H1 (cell line): ENCODE data around the gene GDPD4. TPM values are rescaled to one million over a fixed set of nuclear protein-coding genes. Genes with fewer than 3 reads are reported as not detected.

Source experiments
- CBX8 ChIP-seq: fragments of 300-800, 300-1000 bp; sonication (generic); IDR thresholded peaks from 2 replicates; pipeline ENCODE4 v1.7.1; 2016; ENCODE audit warnings: low read depth, low read length, borderline replicate concordance
- FOSL1 ChIP-seq: IDR thresholded peaks from 2 replicates; pipeline ENCODE4 v1.6.1; 2011; ENCODE audit warnings: mild to moderate bottlenecking, low read depth, low read length, moderate library complexity; ENCODE audit not compliant: insufficient read depth
- POLR2A ChIP-seq, 2 experiments: IDR thresholded peaks; 1 replicate in 1 of 2; 2 replicates in 1 of 2; pipeline ENCODE4 v1.6.1; 2011; ENCODE audit warnings: low read depth in 2 of 2, low read length in 2 of 2, mild to moderate bottlenecking in 2 of 2; ENCODE audit errors: control extremely low read depth in 1 of 2
- RAD21 ChIP-seq, 2 experiments: IDR thresholded peaks in 1 of 2; conservative IDR thresholded peaks in 1 of 2; 2 replicates each; pipeline ENCODE4 v1.6.1; 2011; ENCODE audit warnings: low read depth in 2 of 2, low read length in 2 of 2, improper control_type of control experiment in 1 of 2, inconsistent platforms in 1 of 2, mild to moderate bottlenecking in 1 of 2, moderate library complexity in 1 of 2
- TAF1 ChIP-seq: IDR thresholded peaks from 2 replicates; pipeline ENCODE4 v1.6.1; 2011; ENCODE audit warnings: mild to moderate bottlenecking, low read depth, low read length
- polyA plus RNA-seq, 7 experiments: library from polyadenylated mRNA; depleted of rRNA in 3 of 7; stranded (reverse) in 5 of 7; unstranded in 2 of 7; fragments of >200 nt in 5 of 7; fragments of 200-250 nt in 2 of 7; gene quantifications; 1 replicate in 5 of 7; 2 replicates in 1 of 7; 4 replicates in 1 of 7; pipeline versions ENCODE4 v1.2.1 to v1.2.3, GENCODE V29; 2011 to 2013; ENCODE audit warnings: missing spikeins in 2 of 7, mixed read lengths in 2 of 7
- total RNA-seq: library from RNA; stranded (reverse); fragmentation: NEBNext Ultra II Directional; extraction: Animal tissue kit (Norgen Biotek cat#: 25700); gene quantifications from 2 replicates; pipeline ENCODE4 v1.2.1, GENCODE V29; 2021
- TF ChIP-seq, protein P1 (sequence below): fragments of 300-600 bp; sonication (generic); IDR thresholded peaks from 2 replicates; pipeline ENCODE4 v1.7.1; 2012; ENCODE audit warnings: low read length, moderate library complexity, mild to moderate bottlenecking, inconsistent platforms; ENCODE audit not compliant: insufficient replicate concordance

GDPD4 gene
- total and polyA plus RNA-seq, 2 of the 8 experiments (the other 6 are each of a cell fraction or from before 2014, with no cell fraction given): not detected

DNA sequence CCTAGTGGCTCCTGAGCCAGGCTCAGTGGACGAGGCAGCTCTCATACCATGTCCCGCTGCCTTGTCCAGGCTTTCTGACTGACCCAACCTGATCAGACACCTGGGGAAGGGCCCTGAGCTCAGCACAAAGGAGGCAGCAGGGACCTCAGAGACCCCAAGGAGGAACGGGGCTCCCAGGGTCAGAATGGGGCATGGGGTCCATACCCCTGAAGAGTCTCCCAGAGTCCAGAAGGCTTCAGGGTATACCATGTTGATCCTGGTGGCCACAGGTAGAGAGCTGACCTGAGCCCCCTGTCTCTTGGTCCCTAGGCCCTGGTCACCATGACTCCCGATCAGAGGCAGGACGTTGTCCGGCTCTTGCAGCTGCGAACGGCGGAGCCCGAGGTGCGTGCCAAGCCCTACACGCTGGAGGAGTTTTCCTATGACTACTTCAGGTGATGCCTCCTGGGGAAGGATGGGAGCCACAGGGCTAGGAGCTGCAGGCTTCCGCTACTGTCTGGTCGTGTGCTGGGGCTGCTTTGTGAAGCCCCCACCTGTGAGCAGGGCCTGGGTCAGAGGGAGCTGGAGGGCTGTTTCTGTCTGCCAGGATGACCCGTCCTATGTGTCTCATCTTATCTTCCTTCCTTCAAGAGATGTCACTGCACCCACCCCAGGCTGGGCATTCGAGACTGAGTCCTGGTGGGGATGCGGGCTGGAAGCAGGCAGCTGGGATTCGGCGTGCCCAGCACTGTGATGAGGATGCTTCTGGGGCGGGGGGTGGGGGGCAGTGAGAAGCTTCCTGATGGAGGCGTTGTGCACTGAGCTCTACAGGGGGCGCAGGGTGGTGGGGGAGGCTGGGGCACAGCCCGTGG lies 99.3 kb downstream of the GDPD4 start (continued):
- TF ChIP-seq, protein P1, sequence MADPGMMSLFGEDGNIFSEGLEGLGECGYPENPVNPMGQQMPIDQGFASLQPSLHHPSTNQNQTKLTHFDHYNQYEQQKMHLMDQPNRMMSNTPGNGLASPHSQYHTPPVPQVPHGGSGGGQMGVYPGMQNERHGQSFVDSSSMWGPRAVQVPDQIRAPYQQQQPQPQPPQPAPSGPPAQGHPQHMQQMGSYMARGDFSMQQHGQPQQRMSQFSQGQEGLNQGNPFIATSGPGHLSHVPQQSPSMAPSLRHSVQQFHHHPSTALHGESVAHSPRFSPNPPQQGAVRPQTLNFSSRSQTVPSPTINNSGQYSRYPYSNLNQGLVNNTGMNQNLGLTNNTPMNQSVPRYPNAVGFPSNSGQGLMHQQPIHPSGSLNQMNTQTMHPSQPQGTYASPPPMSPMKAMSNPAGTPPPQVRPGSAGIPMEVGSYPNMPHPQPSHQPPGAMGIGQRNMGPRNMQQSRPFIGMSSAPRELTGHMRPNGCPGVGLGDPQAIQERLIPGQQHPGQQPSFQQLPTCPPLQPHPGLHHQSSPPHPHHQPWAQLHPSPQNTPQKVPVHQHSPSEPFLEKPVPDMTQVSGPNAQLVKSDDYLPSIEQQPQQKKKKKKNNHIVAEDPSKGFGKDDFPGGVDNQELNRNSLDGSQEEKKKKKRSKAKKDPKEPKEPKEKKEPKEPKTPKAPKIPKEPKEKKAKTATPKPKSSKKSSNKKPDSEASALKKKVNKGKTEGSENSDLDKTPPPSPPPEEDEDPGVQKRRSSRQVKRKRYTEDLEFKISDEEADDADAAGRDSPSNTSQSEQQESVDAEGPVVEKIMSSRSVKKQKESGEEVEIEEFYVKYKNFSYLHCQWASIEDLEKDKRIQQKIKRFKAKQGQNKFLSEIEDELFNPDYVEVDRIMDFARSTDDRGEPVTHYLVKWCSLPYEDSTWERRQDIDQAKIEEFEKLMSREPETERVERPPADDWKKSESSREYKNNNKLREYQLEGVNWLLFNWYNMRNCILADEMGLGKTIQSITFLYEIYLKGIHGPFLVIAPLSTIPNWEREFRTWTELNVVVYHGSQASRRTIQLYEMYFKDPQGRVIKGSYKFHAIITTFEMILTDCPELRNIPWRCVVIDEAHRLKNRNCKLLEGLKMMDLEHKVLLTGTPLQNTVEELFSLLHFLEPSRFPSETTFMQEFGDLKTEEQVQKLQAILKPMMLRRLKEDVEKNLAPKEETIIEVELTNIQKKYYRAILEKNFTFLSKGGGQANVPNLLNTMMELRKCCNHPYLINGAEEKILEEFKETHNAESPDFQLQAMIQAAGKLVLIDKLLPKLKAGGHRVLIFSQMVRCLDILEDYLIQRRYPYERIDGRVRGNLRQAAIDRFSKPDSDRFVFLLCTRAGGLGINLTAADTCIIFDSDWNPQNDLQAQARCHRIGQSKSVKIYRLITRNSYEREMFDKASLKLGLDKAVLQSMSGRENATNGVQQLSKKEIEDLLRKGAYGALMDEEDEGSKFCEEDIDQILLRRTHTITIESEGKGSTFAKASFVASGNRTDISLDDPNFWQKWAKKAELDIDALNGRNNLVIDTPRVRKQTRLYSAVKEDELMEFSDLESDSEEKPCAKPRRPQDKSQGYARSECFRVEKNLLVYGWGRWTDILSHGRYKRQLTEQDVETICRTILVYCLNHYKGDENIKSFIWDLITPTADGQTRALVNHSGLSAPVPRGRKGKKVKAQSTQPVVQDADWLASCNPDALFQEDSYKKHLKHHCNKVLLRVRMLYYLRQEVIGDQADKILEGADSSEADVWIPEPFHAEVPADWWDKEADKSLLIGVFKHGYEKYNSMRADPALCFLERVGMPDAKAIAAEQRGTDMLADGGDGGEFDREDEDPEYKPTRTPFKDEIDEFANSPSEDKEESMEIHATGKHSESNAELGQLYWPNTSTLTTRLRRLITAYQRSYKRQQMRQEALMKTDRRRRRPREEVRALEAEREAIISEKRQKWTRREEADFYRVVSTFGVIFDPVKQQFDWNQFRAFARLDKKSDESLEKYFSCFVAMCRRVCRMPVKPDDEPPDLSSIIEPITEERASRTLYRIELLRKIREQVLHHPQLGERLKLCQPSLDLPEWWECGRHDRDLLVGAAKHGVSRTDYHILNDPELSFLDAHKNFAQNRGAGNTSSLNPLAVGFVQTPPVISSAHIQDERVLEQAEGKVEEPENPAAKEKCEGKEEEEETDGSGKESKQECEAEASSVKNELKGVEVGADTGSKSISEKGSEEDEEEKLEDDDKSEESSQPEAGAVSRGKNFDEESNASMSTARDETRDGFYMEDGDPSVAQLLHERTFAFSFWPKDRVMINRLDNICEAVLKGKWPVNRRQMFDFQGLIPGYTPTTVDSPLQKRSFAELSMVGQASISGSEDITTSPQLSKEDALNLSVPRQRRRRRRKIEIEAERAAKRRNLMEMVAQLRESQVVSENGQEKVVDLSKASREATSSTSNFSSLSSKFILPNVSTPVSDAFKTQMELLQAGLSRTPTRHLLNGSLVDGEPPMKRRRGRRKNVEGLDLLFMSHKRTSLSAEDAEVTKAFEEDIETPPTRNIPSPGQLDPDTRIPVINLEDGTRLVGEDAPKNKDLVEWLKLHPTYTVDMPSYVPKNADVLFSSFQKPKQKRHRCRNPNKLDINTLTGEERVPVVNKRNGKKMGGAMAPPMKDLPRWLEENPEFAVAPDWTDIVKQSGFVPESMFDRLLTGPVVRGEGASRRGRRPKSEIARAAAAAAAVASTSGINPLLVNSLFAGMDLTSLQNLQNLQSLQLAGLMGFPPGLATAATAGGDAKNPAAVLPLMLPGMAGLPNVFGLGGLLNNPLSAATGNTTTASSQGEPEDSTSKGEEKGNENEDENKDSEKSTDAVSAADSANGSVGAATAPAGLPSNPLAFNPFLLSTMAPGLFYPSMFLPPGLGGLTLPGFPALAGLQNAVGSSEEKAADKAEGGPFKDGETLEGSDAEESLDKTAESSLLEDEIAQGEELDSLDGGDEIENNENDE: no peak
- TF ChIP-seq POLR2A (IDR thresholded peaks at IDR 0.05; ENCODE audit: control extremely low read depth in 1 of 2, low read depth in 2 of 2, low read length in 2 of 2) (no peak), RAD21 (IDR thresholded peaks at IDR 0.05 in 1 of 2, conservative IDR thresholded peaks at IDR 0.05 in 1 of 2; ENCODE audit: low read depth in 2 of 2, low read length in 2 of 2) (no peak), FOSL1 (no peak), TAF1 (no peak), CBX8 (no peak)
